DOHH2 (cell line): ENCODE results near the gene BNC2.

Experiments used
- EZH2phosphoT487 ChIP-seq: fragments of 200-600 bp; sonication (generic); IDR thresholded peaks from 2 replicates; pipeline ENCODE4 v1.6.1; 2017; ENCODE audit warnings: borderline replicate concordance, mild to moderate bottlenecking, antibody characterized with exemption, low read length, moderate library complexity, mixed read lengths
- TF ChIP-seq, protein P1 (sequence below): fragments of 200-600 bp; sonication (generic); IDR thresholded peaks from one replicate; pipeline ENCODE4 v1.5.1; 2014; ENCODE audit warnings: antibody characterized with exemption, mild to moderate bottlenecking, low read depth, low read length; ENCODE audit not compliant: poor library complexity, severe bottlenecking

DNA sequence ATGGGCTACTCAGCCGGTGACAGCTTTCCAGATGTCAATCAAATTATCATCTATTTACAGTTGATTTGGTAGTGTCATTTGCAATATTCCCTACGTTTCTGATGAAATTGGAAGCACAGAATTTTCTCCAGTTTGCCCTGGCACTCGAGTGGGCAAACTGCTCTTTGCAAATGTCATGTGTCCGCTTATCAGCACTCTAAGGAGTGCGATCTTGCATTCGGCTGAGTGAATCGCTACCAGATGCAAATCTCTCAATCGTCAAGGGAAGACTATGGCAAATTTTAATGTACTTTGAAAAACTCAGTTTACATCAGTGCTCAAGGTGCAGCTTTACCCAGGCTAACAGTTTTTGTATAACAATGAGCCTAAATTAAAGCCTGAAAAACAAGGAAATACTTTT is 66.8 kb downstream of the BNC2 start:
- TF ChIP-seq, protein P1, sequence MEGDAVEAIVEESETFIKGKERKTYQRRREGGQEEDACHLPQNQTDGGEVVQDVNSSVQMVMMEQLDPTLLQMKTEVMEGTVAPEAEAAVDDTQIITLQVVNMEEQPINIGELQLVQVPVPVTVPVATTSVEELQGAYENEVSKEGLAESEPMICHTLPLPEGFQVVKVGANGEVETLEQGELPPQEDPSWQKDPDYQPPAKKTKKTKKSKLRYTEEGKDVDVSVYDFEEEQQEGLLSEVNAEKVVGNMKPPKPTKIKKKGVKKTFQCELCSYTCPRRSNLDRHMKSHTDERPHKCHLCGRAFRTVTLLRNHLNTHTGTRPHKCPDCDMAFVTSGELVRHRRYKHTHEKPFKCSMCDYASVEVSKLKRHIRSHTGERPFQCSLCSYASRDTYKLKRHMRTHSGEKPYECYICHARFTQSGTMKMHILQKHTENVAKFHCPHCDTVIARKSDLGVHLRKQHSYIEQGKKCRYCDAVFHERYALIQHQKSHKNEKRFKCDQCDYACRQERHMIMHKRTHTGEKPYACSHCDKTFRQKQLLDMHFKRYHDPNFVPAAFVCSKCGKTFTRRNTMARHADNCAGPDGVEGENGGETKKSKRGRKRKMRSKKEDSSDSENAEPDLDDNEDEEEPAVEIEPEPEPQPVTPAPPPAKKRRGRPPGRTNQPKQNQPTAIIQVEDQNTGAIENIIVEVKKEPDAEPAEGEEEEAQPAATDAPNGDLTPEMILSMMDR = no peak
- TF ChIP-seq EZH2phosphoT487 = no peak
